IMR-90 (cell line): ENCODE data around the gene OPRL1. TPM values are rescaled to one million over a fixed set of nuclear protein-coding genes. Genes with fewer than 3 reads are reported as not detected.

ENCODE experiments used
- BHLHE40 ChIP-seq: fragments of 150-350 bp; IDR thresholded peaks from 2 replicates; pipeline ENCODE4 v1.6.1; 2016; ENCODE audit warnings: mild to moderate bottlenecking, low read depth, low read length
- MXI1 ChIP-seq: IDR thresholded peaks from 2 replicates; pipeline ENCODE4 v1.6.1; 2012; ENCODE audit warnings: low read depth, mild to moderate bottlenecking, low read length, moderate library complexity, borderline replicate concordance
- RFX5 ChIP-seq: IDR thresholded peaks from 2 replicates; pipeline ENCODE4 v1.8.0; 2012; ENCODE audit warnings: low read depth, mild to moderate bottlenecking, low read length, moderate library complexity
- polyA plus RNA-seq, 3 experiments: library from polyadenylated mRNA; depleted of rRNA; stranded (reverse); fragments of >200 nt; gene quantifications; 2 replicates each; pipeline ENCODE4 v1.2.3, GENCODE V29; 2012; ENCODE audit warnings: low replicate concordance in 1 of 3
- total RNA-seq: library from RNA; depleted of rRNA; stranded (reverse); fragments of >200 nt; gene quantifications from 2 replicates; pipeline ENCODE4 v1.2.3, GENCODE V29; 2012

OPRL1 gene
- total and polyA plus RNA-seq, 2 of the 4 experiments (the other 2 are of a cell fraction), result 0.36 to 1.2 TPM

DNA sequence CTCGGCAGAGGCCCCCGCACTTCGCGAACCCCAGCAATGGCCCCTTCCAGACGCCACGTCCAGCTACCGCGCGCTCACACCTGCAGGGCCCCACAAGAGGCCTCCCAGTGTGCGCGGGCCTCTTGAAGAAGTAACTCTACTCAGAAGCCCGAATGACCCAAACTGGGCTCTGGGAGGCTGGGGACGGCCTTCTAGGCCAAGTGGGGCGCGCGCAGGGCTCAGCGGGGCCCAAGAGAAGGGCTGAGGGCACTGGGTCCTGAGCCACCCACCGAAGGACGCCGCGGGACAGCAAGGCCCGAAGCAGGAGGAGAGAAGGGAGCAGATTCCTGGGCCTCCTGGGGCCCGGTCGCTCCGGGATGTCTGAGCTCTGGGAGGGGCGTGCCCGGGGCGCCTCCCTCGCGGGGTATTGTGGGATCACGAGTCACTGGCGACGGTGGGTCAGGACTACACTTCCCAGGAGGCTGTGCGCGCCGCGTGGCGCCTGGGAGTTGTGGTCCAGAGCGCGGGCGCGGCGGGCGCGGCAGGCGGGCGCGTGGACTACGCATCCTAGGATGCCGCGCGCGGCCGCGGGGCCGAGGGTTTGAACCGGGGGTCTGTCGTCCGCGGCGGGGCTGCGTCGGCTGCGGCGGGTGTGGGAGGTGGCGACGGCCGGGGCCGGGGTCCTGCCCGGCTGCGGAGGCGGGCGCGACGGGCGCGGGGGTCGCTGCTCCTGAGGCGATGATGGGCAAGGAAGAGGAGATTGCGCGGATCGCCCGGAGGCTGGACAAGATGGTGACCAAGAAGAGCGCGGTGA lies 17.1 kb upstream of the OPRL1 start, which contains the start of gene TCEA2 (continued):
- TF ChIP-seq RFX5 (no peak), MXI1 (peak; percentile 89), BHLHE40 (0 out of 2 replicates have a peak, but pooled peaks have one; percentile 17)
